Sigmoid colon (tissue), 7 donors: Measurements from ENCODE around the gene FAM47B. TPM values are rescaled to one million over a fixed set of nuclear protein-coding genes. Genes with fewer than 3 reads are reported as not detected.

Experiments used
- DNase-seq: peaks from one replicate; pipeline ENCODE4 v3.0.0-alpha.2; 2019
- H3K27ac ChIP-seq, 4 donors: fragments of 200-600 bp; sonication (generic); one replicate each; pipeline ENCODE4 v1.5.1; 2016 to 2019; ENCODE audit warnings: mild to moderate bottlenecking in 1 of 4
- H3K27me3 ChIP-seq, 3 donors: fragments of 200-600 bp; sonication (generic); one replicate each; pipeline ENCODE4 v1.5.1; 2019; ENCODE audit warnings: mild to moderate bottlenecking in 1 of 3
- H3K36me3 ChIP-seq, 4 donors: fragments of 200-600 bp; sonication (generic); one replicate each; pipeline ENCODE4 v1.5.1; 2016 to 2019
- H3K4me1 ChIP-seq, 4 donors: fragments of 200-600 bp; sonication (generic); one replicate each; pipeline ENCODE4 v1.5.1; 2017 to 2019
- H3K4me3 ChIP-seq, 4 donors: fragments of 200-600 bp; sonication (generic); one replicate each; pipeline ENCODE4 v1.5.1; 2017 to 2019; ENCODE audit warnings: mild to moderate bottlenecking in 2 of 4, moderate library complexity in 1 of 4
- H3K9me3 ChIP-seq, 4 donors: fragments of 200-600 bp in 3 of 4; sonication (generic) in 3 of 4; one replicate each; pipeline versions ENCODE4 v1.5.1 to v1.6.1; 2013 to 2019
- EP300 ChIP-seq, 4 donors: sonication (generic); formaldehyde crosslinking; IDR thresholded peaks; one replicate each; pipeline ENCODE4 v1.6.1; 2017; ENCODE audit warnings: antibody characterized with exemption in 4 of 4
- POLR2A ChIP-seq, 2 donors: fragments of 450-650 bp; IDR thresholded peaks; one replicate each; pipeline ENCODE4 v1.6.1; 2016; ENCODE audit warnings: antibody characterized with exemption in 2 of 2, mild to moderate bottlenecking in 2 of 2, moderate library complexity in 2 of 2
- POLR2AphosphoS5 ChIP-seq, 4 donors: sonication (generic); formaldehyde crosslinking; IDR thresholded peaks; one replicate each; pipeline ENCODE4 v1.6.1; 2017; ENCODE audit warnings: antibody characterized with exemption in 4 of 4
- WGBS, 2 donors: extraction: QIAGEN DNeasy Blood & Tissue Kit; methylation state at CpG; one replicate each; pipeline ENCODE4 v1.1.7; 2013; 5-methylcytosine and 5-hydroxymethylcytosine counted together
- intact Hi-C: fragments of 100-400 bp; cut with DNase I; formaldehyde crosslinking; loops from one replicate; pipeline ENCODE4 v1.15.1; 2023
- polyA plus RNA-seq, 3 donors: library from polyadenylated mRNA; stranded (reverse); fragments of 200-250 nt; gene quantifications; one replicate each; pipeline ENCODE4 v1.2.3, GENCODE V29; 2013
- total RNA-seq, 4 donors: library from RNA; depleted of rRNA; stranded (reverse); fragments of >200 nt; gene quantifications; one replicate each; pipeline ENCODE4 v1.1.0, GENCODE V29; 2016
- TF ChIP-seq, protein P1 (sequence below), 4 experiments: fragments of 450-650 bp in 3 of 4; fragments of 200-600 bp in 1 of 4; IDR thresholded peaks; one replicate each; pipeline ENCODE4 v1.5.1; 2016 to 2019; ENCODE audit warnings: antibody characterized with exemption in 4 of 4, mild to moderate bottlenecking in 3 of 4, moderate library complexity in 2 of 4
- donor health status: healthy with polysubstance abuse.
- donor health status: Bipolar disorder and iron deficiency.
- donor health status: healthy.

The FAM47B gene
- total and polyA plus RNA-seq, 7 donors, result not detected

DNA sequence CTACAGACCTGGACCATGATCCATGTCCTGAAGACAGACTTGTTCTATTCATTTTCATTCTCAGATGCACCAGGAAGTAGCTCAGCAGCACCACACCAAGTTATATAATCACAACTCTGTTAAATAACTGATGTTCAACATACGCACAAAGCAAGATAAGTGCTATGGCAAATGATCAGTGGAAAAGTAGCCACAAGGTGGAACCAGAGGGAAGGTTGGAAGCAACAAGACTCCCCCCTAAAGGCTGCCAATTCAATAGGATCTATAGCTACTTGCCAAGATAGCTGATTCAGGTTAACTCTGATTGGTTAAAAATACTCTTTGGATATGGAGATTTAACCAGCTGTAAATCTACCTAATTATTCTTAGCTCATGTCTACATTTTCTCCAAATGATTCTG, 23.7 kb upstream of the FAM47B start:
- no peak overlapping the region for H3K27ac ChIP-seq
- H3K27me3 ChIP-seq, result no peaks in the 10 kb centered on the region
- no peaks in the 10 kb centered on the region for H3K36me3 ChIP-seq
- WGBS, 2 donors, result 14 to 39% methylated on average over 1 of the region's 1 CpG
- no peak for TF ChIP-seq POLR2A (IDR thresholded peaks at IDR 0.05)
- TF ChIP-seq, protein P1, sequence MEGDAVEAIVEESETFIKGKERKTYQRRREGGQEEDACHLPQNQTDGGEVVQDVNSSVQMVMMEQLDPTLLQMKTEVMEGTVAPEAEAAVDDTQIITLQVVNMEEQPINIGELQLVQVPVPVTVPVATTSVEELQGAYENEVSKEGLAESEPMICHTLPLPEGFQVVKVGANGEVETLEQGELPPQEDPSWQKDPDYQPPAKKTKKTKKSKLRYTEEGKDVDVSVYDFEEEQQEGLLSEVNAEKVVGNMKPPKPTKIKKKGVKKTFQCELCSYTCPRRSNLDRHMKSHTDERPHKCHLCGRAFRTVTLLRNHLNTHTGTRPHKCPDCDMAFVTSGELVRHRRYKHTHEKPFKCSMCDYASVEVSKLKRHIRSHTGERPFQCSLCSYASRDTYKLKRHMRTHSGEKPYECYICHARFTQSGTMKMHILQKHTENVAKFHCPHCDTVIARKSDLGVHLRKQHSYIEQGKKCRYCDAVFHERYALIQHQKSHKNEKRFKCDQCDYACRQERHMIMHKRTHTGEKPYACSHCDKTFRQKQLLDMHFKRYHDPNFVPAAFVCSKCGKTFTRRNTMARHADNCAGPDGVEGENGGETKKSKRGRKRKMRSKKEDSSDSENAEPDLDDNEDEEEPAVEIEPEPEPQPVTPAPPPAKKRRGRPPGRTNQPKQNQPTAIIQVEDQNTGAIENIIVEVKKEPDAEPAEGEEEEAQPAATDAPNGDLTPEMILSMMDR (IDR thresholded peaks at IDR 0.05), result peak in 1 of 4 experiments; percentile 14
- no peak for TF ChIP-seq POLR2AphosphoS5 (IDR thresholded peaks at IDR 0.05)
- no peak for TF ChIP-seq EP300 (IDR thresholded peaks at IDR 0.05)
- intact Hi-C loops, result no loop called here
- H3K4me1 ChIP-seq, result no peaks in the 10 kb centered on the region
- H3K9me3 ChIP-seq, result no peaks in the 10 kb centered on the region
- no peak overlapping the region for H3K4me3 ChIP-seq
- DNase-seq, result no peak

GRCh38 chrX:34927866-34928265, 14.7 kb upstream of the FAM47B start:
- no peaks in the 10 kb centered on the region for H3K36me3 ChIP-seq
- H3K9me3 ChIP-seq, result no peaks in the 10 kb centered on the region
- no peak for DNase-seq
- WGBS, 2 donors, result 77 to 88% methylated on average over 2 of the region's 2 CpGs
- intact Hi-C loops, result no loop called here
- H3K4me3 ChIP-seq, result no peak overlapping the region
- H3K27me3 ChIP-seq, result no peaks in the 10 kb centered on the region
- TF ChIP-seq, protein P1 (IDR thresholded peaks at IDR 0.05), result no peak
- TF ChIP-seq POLR2AphosphoS5 (IDR thresholded peaks at IDR 0.05) (no peak), POLR2A (IDR thresholded peaks at IDR 0.05) (no peak), EP300 (IDR thresholded peaks at IDR 0.05) (no peak)
- no peaks in the 10 kb centered on the region for H3K4me1 ChIP-seq
- no peak overlapping the region for H3K27ac ChIP-seq

- TF ChIP-seq POLR2AphosphoS5 (IDR thresholded peaks at IDR 0.05) (no peak), POLR2A (IDR thresholded peaks at IDR 0.05) (no peak), EP300 (IDR thresholded peaks at IDR 0.05) (no peak)
- TF ChIP-seq, protein P1 (IDR thresholded peaks at IDR 0.05), result no peak
- Histone ChIP-seq H3K9me3 (no peaks in the 10 kb centered on the region), H3K36me3 (no peaks in the 10 kb centered on the region), H3K4me1 (no peaks in the 10 kb centered on the region), H3K27ac (no peak overlapping the region), H3K4me3 (no peak overlapping the region), H3K27me3 (no peaks in the 10 kb centered on the region)
- DNase-seq, result no peak
- intact Hi-C loops, result no loop called here
- 94 to 96% methylated on average over 24 of the region's 24 CpGs for WGBS, 2 donors
Measured at GRCh38 chrX:34943235-34943634, 639 bp downstream of the FAM47B start.

DNA sequence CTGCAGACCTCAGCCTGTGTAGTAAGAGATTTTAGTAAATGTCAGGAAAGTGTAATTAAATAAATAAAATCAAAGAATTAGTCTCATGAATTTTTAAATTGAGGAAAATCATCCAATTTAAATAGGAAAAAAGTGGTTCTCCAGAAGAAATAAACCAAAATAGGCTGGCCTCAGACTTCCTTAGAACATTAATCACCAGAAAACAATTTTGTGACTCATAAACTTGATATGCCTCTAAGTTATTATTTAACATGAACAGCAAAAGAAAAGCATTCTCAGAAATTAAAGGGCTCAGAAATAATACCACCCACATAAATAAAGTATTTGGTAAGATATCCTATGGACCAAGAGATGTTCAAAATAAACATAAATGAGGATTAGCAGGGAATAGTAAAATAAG, 14.3 kb downstream of the FAM47B start:
- H3K9me3 ChIP-seq, result no peaks in the 10 kb centered on the region
- H3K4me3 ChIP-seq, result no peak overlapping the region
- no peaks in the 10 kb centered on the region for H3K4me1 ChIP-seq
- TF ChIP-seq, protein P1 (IDR thresholded peaks at IDR 0.05), result no peak
- no peak for TF ChIP-seq POLR2AphosphoS5 (IDR thresholded peaks at IDR 0.05)
- TF ChIP-seq POLR2A (IDR thresholded peaks at IDR 0.05), result no peak
- no peak for TF ChIP-seq EP300 (IDR thresholded peaks at IDR 0.05)
- H3K36me3 ChIP-seq, result no peaks in the 10 kb centered on the region
- intact Hi-C loops, result no loop called here
- DNase-seq, result no peak
- no peak overlapping the region for H3K27ac ChIP-seq
- no peaks in the 10 kb centered on the region for H3K27me3 ChIP-seq

DNA sequence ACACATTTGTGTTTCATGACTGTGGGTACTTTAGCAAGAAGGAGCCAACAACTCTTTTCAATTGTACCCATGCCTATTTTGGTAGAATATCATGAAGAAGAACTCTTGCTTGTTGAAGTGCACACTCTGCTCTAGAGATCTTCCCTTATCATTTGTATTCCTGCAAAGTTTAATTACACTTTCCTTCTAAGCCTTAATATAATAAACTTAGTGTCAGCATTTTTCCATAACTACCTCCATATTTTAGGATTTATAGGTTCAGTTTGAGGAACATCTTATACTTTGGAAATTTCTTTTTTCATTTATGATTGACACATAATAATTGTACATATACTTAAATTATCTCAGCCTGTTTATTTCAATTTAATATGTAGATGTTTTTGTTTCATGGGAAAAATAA, 19.1 kb downstream of the FAM47B start:
- H3K4me1 ChIP-seq, result no peaks in the 10 kb centered on the region
- TF ChIP-seq EP300 (IDR thresholded peaks at IDR 0.05) (no peak), POLR2AphosphoS5 (IDR thresholded peaks at IDR 0.05) (no peak), POLR2A (IDR thresholded peaks at IDR 0.05) (no peak)
- TF ChIP-seq, protein P1 (IDR thresholded peaks at IDR 0.05), result no peak
- no peak overlapping the region for H3K4me3 ChIP-seq
- intact Hi-C loops, result no loop called here
- no peaks in the 10 kb centered on the region for H3K36me3 ChIP-seq
- no peaks in the 10 kb centered on the region for H3K9me3 ChIP-seq
- no peak for DNase-seq
- no peak overlapping the region for H3K27ac ChIP-seq
- H3K27me3 ChIP-seq, result no peaks in the 10 kb centered on the region
